Activated effector memory CD4-positive, alpha-beta T cell treated with Interleukin-2 at 50 U/mL for 16 hours (primary cell): ENCODE measurements around the gene IFI6.

Experiments
- DNase-seq: peaks from one replicate; pipeline ENCODE4 v3.0.0-alpha.2; 2020

The IFI6 gene

GRCh38 chr1:27669876-27670275, 2.1 kb downstream of the IFI6 start:
- DNase-seq = no peak

- peak; percentile 81 for DNase-seq
These were observed 2.9 kb downstream of the IFI6 start for GRCh38 chr1:27668808-27669723.

- no peak for DNase-seq
These were observed 3.7 kb downstream of the IFI6 start for GRCh38 chr1:27668121-27668807.

- no peak for DNase-seq
These were observed 5.2 kb downstream of the IFI6 start for GRCh38 chr1:27666791-27667254.

GRCh38 chr1:27666294-27666693, 5.7 kb downstream of the IFI6 start:
- DNase-seq = no peak

GRCh38 chr1:27665016-27665651, 6.9 kb downstream of the IFI6 start:
- DNase-seq = no peak

- DNase-seq = no peak
These were observed 7.7 kb downstream of the IFI6 start for GRCh38 chr1:27664291-27664690.

GRCh38 chr1:27662707-27663393, 9.1 kb downstream of the IFI6 start:
- peak; percentile 82 for DNase-seq

GRCh38 chr1:27662261-27662660, 9.7 kb downstream of the IFI6 start:
- no peak for DNase-seq

GRCh38 chr1:27661412-27662075, 10.4 kb downstream of the IFI6 start:
- DNase-seq = no peak

GRCh38 chr1:27660300-27660835, 11.6 kb downstream of the IFI6 start:
- DNase-seq = no peak

GRCh38 chr1:27659497-27660299, 12.3 kb downstream of the IFI6 start:
- peak; percentile 82 for DNase-seq

- DNase-seq = peak; percentile 17
These were observed 13.0 kb downstream of the IFI6 start for GRCh38 chr1:27658951-27659496.

- no peak for DNase-seq
These were observed 15.7 kb downstream of the IFI6 start for GRCh38 chr1:27656157-27656893.

GRCh38 chr1:27655151-27655937, 16.6 kb downstream of the IFI6 start:
- DNase-seq = no peak

- no peak for DNase-seq
These were observed 19.7 kb downstream of the IFI6 start for GRCh38 chr1:27652111-27652864.

GRCh38 chr1:27650539-27651175, 21.3 kb downstream of the IFI6 start:
- no peak for DNase-seq

GRCh38 chr1:27650171-27650538, 21.8 kb downstream of the IFI6 start:
- no peak for DNase-seq
